Muscle layer of colon (tissue), 2 donors: ENCODE results near the gene TM4SF18.

Source experiments
- H3K27ac ChIP-seq: one replicate; pipeline ENCODE4 v1.7.0; 2013; ENCODE audit warnings: low read depth, mild to moderate bottlenecking, low read length, moderate library complexity
- H3K27me3 ChIP-seq, 2 donors: one replicate each; pipeline ENCODE4 v1.7.0; 2013; ENCODE audit warnings: low read length in 2 of 2, mild to moderate bottlenecking in 2 of 2; ENCODE audit not compliant: insufficient read depth in 2 of 2, control insufficient read depth in 1 of 2
- H3K36me3 ChIP-seq: one replicate; pipeline ENCODE4 v1.7.0; 2013; ENCODE audit warnings: mild to moderate bottlenecking, low read length; ENCODE audit not compliant: insufficient read depth
- H3K4me1 ChIP-seq: one replicate; pipeline ENCODE4 v1.7.0; 2013; ENCODE audit warnings: mild to moderate bottlenecking, low read length; ENCODE audit not compliant: insufficient read depth
- H3K4me3 ChIP-seq, 2 donors: one replicate each; pipeline ENCODE4 v1.7.0; 2013; ENCODE audit warnings: low read length in 2 of 2, low read depth in 1 of 2, mild to moderate bottlenecking in 1 of 2, moderate library complexity in 1 of 2
- H3K9ac ChIP-seq: one replicate; pipeline ENCODE4 v1.7.0; 2013; ENCODE audit warnings: low read length
- H3K9me3 ChIP-seq: one replicate; pipeline ENCODE4 v1.7.0; 2013; ENCODE audit warnings: mild to moderate bottlenecking, low read length
- donor health status: abdominal sarcoma.
- donor health status: Adenocarcinoma of cecum.

TM4SF18 gene

GRCh38 chr3:149296972-149297371 is 36.5 kb downstream of the TM4SF18 start:
- H3K9ac ChIP-seq: no peak overlapping the region
- no peak overlapping the region for H3K4me3 ChIP-seq
- H3K27ac ChIP-seq: no peak overlapping the region
- peaks cover 9% of the 10 kb centered on the region for H3K4me1 ChIP-seq
- H3K36me3 ChIP-seq: no peaks in the 10 kb centered on the region
- H3K9me3 ChIP-seq: no peaks in the 10 kb centered on the region
- no peaks in the 10 kb centered on the region for H3K27me3 ChIP-seq

GRCh38 chr3:149292666-149293065 is 40.8 kb downstream of the TM4SF18 start:
- Histone ChIP-seq H3K36me3 (no peaks in the 10 kb centered on the region), H3K9me3 (no peaks in the 10 kb centered on the region), H3K27me3 (no peaks in the 10 kb centered on the region), H3K27ac (no peak overlapping the region), H3K4me1 (no peaks in the 10 kb centered on the region), H3K9ac (no peak overlapping the region), H3K4me3 (no peak overlapping the region)

GRCh38 chr3:149291178-149291577 is 42.3 kb downstream of the TM4SF18 start:
- H3K36me3 ChIP-seq: no peaks in the 10 kb centered on the region
- H3K4me3 ChIP-seq: no peak overlapping the region
- no peaks in the 10 kb centered on the region for H3K9me3 ChIP-seq
- H3K4me1 ChIP-seq: no peaks in the 10 kb centered on the region
- H3K27me3 ChIP-seq: no peaks in the 10 kb centered on the region
- H3K9ac ChIP-seq: no peak overlapping the region
- H3K27ac ChIP-seq: no peak overlapping the region

GRCh38 chr3:149288655-149289054 is 44.8 kb downstream of the TM4SF18 start:
- Histone ChIP-seq H3K4me3 (no peak overlapping the region), H3K9me3 (no peaks in the 10 kb centered on the region), H3K27me3 (no peaks in the 10 kb centered on the region), H3K36me3 (no peaks in the 10 kb centered on the region), H3K9ac (no peak overlapping the region), H3K4me1 (no peaks in the 10 kb centered on the region), H3K27ac (no peak overlapping the region)

- Histone ChIP-seq H3K4me3 (no peak overlapping the region), H3K4me1 (no peaks in the 10 kb centered on the region), H3K9me3 (no peaks in the 10 kb centered on the region), H3K9ac (no peak overlapping the region), H3K27me3 (no peaks in the 10 kb centered on the region), H3K27ac (no peak overlapping the region), H3K36me3 (no peaks in the 10 kb centered on the region)
Observed at GRCh38 chr3:149284034-149284433, 49.4 kb downstream of the TM4SF18 start.

GRCh38 chr3:149283401-149283800 is 50.0 kb downstream of the TM4SF18 start:
- Histone ChIP-seq H3K4me1 (no peaks in the 10 kb centered on the region), H3K27me3 (no peaks in the 10 kb centered on the region), H3K4me3 (no peak overlapping the region), H3K27ac (no peak overlapping the region), H3K9me3 (no peaks in the 10 kb centered on the region), H3K36me3 (no peaks in the 10 kb centered on the region), H3K9ac (no peak overlapping the region)

- Histone ChIP-seq H3K9ac (no peak overlapping the region), H3K4me1 (no peaks in the 10 kb centered on the region), H3K9me3 (no peaks in the 10 kb centered on the region), H3K27ac (no peak overlapping the region), H3K27me3 (no peaks in the 10 kb centered on the region), H3K36me3 (no peaks in the 10 kb centered on the region), H3K4me3 (no peak overlapping the region)
Observed at GRCh38 chr3:149282836-149283235, 50.6 kb downstream of the TM4SF18 start.

GRCh38 chr3:149282322-149282721 is 51.1 kb downstream of the TM4SF18 start:
- H3K9ac ChIP-seq: no peak overlapping the region
- H3K27me3 ChIP-seq: no peaks in the 10 kb centered on the region
- H3K9me3 ChIP-seq: no peaks in the 10 kb centered on the region
- H3K4me3 ChIP-seq: no peak overlapping the region
- no peaks in the 10 kb centered on the region for H3K4me1 ChIP-seq
- no peaks in the 10 kb centered on the region for H3K36me3 ChIP-seq
- H3K27ac ChIP-seq: no peak overlapping the region

- Histone ChIP-seq H3K9ac (no peak overlapping the region), H3K4me1 (no peaks in the 10 kb centered on the region), H3K27me3 (no peaks in the 10 kb centered on the region), H3K4me3 (no peak overlapping the region), H3K27ac (no peak overlapping the region), H3K9me3 (no peaks in the 10 kb centered on the region), H3K36me3 (no peaks in the 10 kb centered on the region)
Observed at GRCh38 chr3:149280671-149281349, 52.6 kb downstream of the TM4SF18 start.

- Histone ChIP-seq H3K9ac (no peak overlapping the region), H3K27me3 (no peaks in the 10 kb centered on the region), H3K27ac (no peak overlapping the region), H3K36me3 (no peaks in the 10 kb centered on the region), H3K4me1 (peaks cover 4% of the 10 kb centered on the region), H3K9me3 (no peaks in the 10 kb centered on the region), H3K4me3 (no peak overlapping the region)
Observed at GRCh38 chr3:149278911-149279310, 54.5 kb downstream of the TM4SF18 start.

- no peaks in the 10 kb centered on the region for H3K9me3 ChIP-seq
- peaks cover 14% of the 10 kb centered on the region for H3K4me1 ChIP-seq
- H3K4me3 ChIP-seq: no peak overlapping the region
- no peak overlapping the region for H3K9ac ChIP-seq
- H3K36me3 ChIP-seq: no peaks in the 10 kb centered on the region
- H3K27ac ChIP-seq: no peak overlapping the region
- H3K27me3 ChIP-seq: no peaks in the 10 kb centered on the region
Observed at GRCh38 chr3:149277331-149277813, 56.1 kb downstream of the TM4SF18 start.

GRCh38 chr3:149276619-149277018 is 56.8 kb downstream of the TM4SF18 start:
- no peaks in the 10 kb centered on the region for H3K36me3 ChIP-seq
- no peak overlapping the region for H3K4me3 ChIP-seq
- no peaks in the 10 kb centered on the region for H3K9me3 ChIP-seq
- no peak overlapping the region for H3K27ac ChIP-seq
- peaks cover 14% of the 10 kb centered on the region for H3K4me1 ChIP-seq
- no peaks in the 10 kb centered on the region for H3K27me3 ChIP-seq
- H3K9ac ChIP-seq: no peak overlapping the region
